Adrenal gland (tissue), 5 donors: ENCODE data around the gene PMAIP1.

Source experiments
- POLR2A ChIP-seq, 2 donors: fragments of 450-650 bp; IDR thresholded peaks; one replicate each; pipeline ENCODE4 v1.6.1; 2017; ENCODE audit warnings: antibody characterized with exemption in 2 of 2, mild to moderate bottlenecking in 2 of 2, moderate library complexity in 1 of 2
- TF ChIP-seq, protein P1 (sequence below), 6 experiments: fragments of 450-650 bp in 4 of 6; fragments of 200-600 bp in 2 of 6; sonication (generic) in 1 of 6; IDR thresholded peaks; 1 replicate in 5 of 6; 2 replicates in 1 of 6; pipeline versions ENCODE4 v1.5.1 to v1.8.0; 2016 to 2021; ENCODE audit warnings: antibody characterized with exemption in 6 of 6, mild to moderate bottlenecking in 2 of 6, moderate library complexity in 1 of 6
- donor health status: DM: no; HTN: no; CAD: no.

DNA sequence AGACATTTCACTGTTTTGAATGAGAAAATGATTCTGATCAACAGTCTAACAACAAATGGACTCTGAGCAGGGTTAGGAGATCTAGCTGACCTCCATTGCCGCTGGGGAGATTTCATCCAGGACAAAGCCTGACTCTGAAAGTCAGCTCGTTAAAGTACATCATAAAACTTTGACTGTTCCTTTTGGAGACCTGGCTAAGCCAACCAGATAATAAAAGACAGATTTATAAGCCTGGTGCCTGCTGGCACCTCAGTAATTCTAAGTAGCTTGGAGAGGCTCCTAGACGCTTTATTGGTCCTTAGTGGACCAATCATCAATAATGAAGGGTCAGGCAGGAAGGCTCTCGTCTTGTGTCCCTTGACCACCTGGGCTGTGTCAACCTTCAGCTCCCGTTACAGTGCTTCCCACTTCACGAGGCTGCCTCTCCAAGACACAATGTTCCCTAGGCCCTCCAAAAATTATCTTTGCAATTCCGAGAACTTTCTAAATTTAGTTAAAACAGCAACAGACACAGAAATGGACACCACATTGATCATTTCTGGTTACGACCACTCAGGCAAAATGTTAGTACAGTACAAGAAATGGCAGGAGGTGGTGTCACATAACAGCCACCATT lies 47.9 kb upstream of the PMAIP1 start:
- TF ChIP-seq, protein P1, sequence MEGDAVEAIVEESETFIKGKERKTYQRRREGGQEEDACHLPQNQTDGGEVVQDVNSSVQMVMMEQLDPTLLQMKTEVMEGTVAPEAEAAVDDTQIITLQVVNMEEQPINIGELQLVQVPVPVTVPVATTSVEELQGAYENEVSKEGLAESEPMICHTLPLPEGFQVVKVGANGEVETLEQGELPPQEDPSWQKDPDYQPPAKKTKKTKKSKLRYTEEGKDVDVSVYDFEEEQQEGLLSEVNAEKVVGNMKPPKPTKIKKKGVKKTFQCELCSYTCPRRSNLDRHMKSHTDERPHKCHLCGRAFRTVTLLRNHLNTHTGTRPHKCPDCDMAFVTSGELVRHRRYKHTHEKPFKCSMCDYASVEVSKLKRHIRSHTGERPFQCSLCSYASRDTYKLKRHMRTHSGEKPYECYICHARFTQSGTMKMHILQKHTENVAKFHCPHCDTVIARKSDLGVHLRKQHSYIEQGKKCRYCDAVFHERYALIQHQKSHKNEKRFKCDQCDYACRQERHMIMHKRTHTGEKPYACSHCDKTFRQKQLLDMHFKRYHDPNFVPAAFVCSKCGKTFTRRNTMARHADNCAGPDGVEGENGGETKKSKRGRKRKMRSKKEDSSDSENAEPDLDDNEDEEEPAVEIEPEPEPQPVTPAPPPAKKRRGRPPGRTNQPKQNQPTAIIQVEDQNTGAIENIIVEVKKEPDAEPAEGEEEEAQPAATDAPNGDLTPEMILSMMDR (IDR thresholded peaks at IDR 0.05): no peak
- TF ChIP-seq POLR2A (IDR thresholded peaks at IDR 0.05): no peak
